GM10266 (cell line): ENCODE measurements around the gene S100A12.

Source experiments
- DNase-seq: peaks from one replicate; pipeline ENCODE4 v3.0.0; 2012; ENCODE audit errors: extremely low spot score
- CTCF ChIP-seq: IDR thresholded peaks from 2 replicates; pipeline ENCODE4 v1.5.1; 2012; ENCODE audit warnings: mild to moderate bottlenecking, low read depth; ENCODE audit not compliant: control insufficient read depth, insufficient read depth; ENCODE audit errors: missing control alignments

Gene S100A12

DNA sequence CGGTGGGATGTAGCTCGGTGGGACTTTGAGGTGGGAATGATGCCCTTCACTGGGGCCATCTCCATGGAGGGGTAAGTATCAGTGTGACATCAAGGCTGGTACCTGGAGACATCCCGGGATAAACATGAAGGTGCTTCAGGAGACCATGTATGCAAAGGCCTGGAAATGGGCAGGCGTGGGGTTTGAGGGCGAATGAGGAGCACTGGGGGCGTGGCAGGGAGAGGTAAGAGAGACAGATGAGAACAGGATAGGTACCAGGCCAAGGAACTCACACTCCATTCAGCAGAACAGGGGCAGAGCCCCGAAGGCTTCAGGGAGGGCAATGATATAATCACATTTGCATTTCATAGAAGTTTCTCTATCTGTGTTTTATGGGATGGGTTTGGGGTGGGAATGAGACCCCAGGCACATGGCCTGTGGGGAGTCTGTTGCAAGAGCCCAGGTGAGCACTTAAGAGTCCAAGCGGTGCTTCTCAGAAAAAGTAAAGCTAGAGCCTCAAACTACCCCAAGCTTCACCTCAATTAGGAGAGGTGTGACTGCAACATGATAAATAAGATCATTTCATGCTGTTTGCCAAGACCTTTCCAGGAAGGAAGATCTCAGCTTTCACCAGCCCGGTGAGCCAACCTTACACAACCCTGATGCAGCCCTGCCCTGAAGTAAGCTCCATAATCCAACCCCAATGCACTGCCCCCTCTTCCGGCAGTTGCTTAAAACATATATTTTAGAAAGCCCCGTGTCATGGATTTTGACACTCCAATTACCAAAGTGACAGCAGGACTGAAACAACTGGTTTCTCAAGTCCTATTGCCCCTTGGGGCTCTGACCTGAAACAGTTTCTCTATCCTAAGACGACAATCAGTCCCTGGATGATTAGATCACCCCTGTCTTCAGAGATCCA, 10.4 kb downstream of the S100A12 start:
- no peak for DNase-seq
- no peak for TF ChIP-seq CTCF

DNA sequence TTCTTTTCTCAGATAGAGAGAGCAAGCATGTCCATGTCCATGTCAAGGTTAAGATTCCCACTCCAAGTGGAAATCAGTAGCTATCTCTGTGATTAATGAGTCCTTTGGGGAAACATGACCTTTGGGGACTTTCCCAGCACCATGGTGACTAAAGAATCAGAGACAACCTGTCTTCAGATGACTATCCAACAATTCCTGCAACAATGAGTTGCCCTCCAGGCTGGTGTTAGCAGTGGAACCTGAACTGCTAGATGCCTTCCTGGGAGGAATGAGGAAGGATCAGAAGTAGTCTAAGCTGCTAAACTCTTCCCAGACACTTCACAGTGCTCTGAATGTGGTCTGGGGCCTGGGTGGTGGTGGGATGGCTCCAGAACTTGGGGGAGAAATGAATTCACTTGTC, 11.3 kb downstream of the S100A12 start:
- no peak for DNase-seq
- TF ChIP-seq CTCF, result no peak

DNA sequence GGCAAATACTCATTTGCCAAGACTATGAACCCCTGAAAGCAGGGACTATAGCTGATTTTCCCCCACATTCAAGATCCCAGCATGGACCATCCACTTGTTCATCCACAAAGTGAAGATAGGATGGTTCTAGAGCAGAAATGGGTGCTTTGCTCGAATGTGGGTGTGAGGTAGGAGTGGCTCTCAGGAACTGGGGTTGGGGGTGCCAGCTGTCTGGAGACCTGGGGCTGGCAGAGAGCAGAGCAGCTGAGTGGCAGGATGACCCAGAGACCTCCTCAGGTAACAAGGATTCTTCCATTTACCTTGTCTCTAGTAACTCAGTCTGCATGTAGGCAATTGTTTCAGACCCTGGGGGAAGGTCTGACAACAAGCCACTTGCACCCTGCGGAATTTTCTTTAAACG, 11.8 kb downstream of the S100A12 start:
- TF ChIP-seq CTCF, result no peak
- DNase-seq, result no peak

GRCh38 chr1:153362187-153362775, 13.1 kb downstream of the S100A12 start:
- DNase-seq, result no peak

GRCh38 chr1:153361480-153362109, 13.8 kb downstream of the S100A12 start:
- DNase-seq, result no peak
- TF ChIP-seq CTCF, result no peak

More at GRCh38 chr1:153362187-153362775, 13.1 kb downstream of the S100A12 start:
- TF ChIP-seq CTCF, result no peak

DNA sequence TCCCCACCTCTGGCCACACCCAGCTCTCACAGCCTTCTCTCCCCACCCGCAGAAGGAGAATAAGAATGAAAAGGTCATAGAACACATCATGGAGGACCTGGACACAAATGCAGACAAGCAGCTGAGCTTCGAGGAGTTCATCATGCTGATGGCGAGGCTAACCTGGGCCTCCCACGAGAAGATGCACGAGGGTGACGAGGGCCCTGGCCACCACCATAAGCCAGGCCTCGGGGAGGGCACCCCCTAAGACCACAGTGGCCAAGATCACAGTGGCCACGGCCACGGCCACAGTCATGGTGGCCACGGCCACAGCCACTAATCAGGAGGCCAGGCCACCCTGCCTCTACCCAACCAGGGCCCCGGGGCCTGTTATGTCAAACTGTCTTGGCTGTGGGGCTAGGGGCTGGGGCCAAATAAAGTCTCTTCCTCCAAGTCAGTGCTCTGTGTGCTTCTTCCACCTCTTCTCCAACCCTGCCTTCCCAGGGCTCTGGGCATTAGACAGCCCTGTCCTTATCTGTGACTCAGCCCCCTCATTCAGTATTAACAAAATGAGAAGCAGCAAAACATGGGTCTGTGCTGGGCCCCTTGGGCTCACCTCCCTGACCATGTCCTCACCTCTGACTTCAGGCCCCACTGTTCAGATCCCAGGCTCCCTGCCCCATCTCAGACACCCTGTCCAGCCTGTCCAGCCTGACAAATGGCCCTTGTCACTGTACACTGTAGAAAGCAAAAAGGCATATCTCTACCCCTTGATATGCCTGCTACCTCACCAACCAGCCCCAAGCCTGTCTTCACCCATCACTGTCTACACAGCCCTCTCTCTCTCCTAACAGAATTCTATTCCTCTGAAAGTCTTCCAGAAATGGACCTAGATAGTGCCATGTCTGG, 14.6 kb downstream of the S100A12 start:
- DNase-seq, result no peak
- TF ChIP-seq CTCF, result no peak
